ENCODE results near the gene WBP11.

WBP11 gene

GRCh38 chr12:14802721-14803010 lies 612 bp downstream of the WBP11 start:
- no peak for DNase-seq (ENCODE audit: extremely low read depth, low read depth)
- no peak for TF ChIP-seq CTCF (IDR thresholded peaks at IDR 0.05; ENCODE audit: low read depth, low read length)

- no peak for TF ChIP-seq CTCF (IDR thresholded peaks at IDR 0.05; ENCODE audit: low read depth, low read length)
- no peak for DNase-seq (ENCODE audit: extremely low read depth, low read depth)
Observed at GRCh38 chr12:14802247-14802646, 1.0 kb downstream of the WBP11 start.

DNA sequence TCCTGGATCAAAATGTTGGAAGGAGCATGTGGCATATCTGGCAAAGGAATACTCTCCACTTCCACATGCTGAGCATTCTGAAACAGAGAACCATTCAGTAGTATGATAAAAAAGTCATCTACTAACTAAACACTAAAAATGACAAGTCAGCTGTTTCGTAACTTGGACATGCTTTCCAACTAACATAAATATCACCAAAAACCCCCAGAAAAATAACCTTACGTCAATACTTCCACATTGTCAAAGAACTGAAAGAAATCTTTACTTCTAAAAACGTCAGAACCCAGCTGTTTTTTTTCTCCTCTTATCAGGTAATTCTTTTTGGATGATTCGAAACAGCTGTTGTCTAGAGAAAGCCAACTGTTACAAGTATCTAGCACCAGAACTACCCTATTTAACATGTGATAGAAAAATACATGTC lies 8.2 kb downstream of the WBP11 start:
- no peak for TF ChIP-seq CTCF (IDR thresholded peaks at IDR 0.05; ENCODE audit: low read depth, low read length)
- DNase-seq (ENCODE audit: extremely low read depth, low read depth): no peak

DNA sequence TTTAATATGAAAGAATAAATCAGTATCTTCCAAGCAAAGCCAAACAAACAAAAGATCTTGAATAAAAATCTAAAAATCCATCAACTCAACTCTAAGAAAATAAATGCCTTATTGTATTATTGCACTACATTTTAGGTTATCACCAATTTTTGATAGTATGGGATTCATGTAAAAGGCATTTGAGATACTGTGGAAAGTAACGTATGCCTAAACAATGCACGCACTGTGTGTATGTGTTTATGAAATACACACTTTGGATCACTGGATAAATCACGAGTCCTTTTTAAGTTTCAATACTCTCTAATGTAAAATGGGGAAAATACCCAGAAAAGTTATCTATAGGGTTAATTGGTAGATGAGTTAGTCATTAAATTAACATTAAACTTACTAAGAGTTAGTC lies 17.7 kb downstream of the WBP11 start:
- no peak for TF ChIP-seq CTCF (IDR thresholded peaks at IDR 0.05; ENCODE audit: low read depth, low read length)
- no peak for DNase-seq (ENCODE audit: extremely low read depth, low read depth)

DNA sequence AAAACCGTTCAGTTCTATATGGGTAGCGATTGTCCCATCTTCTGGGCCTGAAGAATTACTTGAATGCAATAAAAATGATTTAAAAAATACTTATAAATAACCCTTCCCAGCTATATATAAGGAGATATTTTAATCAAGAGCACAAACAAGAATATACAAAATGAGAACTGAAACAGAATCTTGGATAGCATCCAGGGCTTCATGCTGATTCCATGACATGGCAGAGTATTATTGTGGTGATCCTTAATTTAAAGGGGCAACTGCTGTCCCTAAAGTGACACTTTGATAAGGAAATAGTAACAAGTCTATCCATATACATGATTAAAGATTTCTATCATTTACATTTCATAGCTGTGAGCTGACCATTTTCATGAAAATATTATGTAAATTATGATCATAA lies 18.8 kb downstream of the WBP11 start:
- no peak for DNase-seq (ENCODE audit: extremely low read depth, low read depth)
- no peak for TF ChIP-seq CTCF (IDR thresholded peaks at IDR 0.05; ENCODE audit: low read depth, low read length)

DNA sequence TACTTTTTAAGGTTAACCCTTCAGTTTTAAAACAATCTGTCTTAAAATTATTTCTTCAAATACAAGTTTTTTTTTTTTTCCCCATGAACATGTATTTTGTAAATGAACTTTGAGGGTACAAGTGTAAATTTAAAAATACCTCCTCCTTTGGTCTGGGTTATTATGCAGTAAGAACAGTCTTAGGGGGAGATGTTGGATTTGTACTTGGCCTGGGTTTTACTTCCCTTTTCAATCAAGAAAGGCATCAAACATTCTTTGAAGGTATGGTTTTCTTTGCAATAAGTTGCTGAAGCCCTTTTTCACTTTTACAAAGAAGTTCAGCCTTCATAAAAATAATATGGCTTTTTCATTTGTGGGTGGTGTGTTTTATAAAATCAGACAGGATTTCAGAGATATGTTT lies 20.5 kb downstream of the WBP11 start:
- DNase-seq (ENCODE audit: extremely low read depth, low read depth): no peak
- no peak for TF ChIP-seq CTCF (IDR thresholded peaks at IDR 0.05; ENCODE audit: low read depth, low read length)

DNA sequence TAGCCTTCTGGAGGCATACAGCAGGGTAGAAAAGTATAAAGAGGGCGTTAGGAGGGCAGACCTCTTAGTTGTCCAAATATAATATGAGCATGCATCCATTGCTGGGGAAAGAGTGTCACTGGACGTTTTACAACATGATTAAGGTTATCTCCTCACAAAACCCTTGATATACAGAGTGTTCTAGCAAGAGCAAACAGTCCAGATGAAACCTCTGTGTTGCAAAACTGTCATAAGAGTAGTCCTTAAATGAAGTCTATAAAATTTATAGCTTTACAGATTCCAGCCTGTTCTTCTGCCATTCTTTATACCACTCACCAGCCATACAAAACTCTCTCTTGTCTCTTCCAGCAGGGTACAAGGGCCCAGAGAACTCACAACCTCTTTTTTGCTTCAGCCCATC lies 21.7 kb downstream of the WBP11 start:
- DNase-seq (ENCODE audit: extremely low read depth, low read depth): no peak
- no peak for TF ChIP-seq CTCF (IDR thresholded peaks at IDR 0.05; ENCODE audit: low read depth, low read length)

Data from AG09319 (cell line).